SK-N-MC (cell line): ENCODE data around the gene GOSR1.

Experiments used
- EZH2 ChIP-seq: fragments of 200-600 bp; sonication (generic); IDR thresholded peaks from one replicate; pipeline ENCODE4 v1.6.1; 2017; ENCODE audit warnings: antibody characterized with exemption
- POLR2AphosphoS5 ChIP-seq: IDR thresholded peaks from 2 replicates; pipeline ENCODE4 v1.6.1; 2012; ENCODE audit warnings: mild to moderate bottlenecking, low read depth, low read length, borderline replicate concordance

DNA sequence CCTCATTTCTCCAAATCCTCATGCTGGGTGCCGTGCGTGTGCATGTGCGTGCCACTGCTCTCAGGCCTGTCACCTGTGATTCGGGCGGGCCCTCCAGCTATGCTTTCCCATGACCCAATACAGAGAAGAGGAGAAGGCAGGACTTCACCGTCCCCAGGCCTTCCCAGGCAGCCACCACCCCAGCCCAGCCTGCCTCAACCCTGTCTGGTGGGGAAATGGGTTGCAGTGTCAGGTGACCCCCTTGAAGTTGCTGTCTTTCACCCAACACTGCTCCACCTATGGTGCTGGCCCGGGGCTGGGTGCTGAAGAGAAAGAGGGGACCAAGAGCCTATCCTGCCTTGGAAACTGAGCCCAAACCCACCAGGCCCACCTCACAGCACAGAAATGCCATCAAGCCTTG, 94.7 kb downstream of the GOSR1 start:
- no peak for TF ChIP-seq POLR2AphosphoS5
- TF ChIP-seq EZH2: no peak
